GM21619 (cell line): ENCODE measurements around the gene NPTXR.

Experiments
- ATAC-seq: cut with Tn5 transposase; IDR thresholded peaks from one replicate; pipeline ENCODE4 v1.9.1; 2021; ENCODE audit not compliant: unreplicated experiment

Gene NPTXR

GRCh38 chr22:38843657-38844314 is at the start of gene NPTXR:
NPTXR (minus strand) TSS chr22:38844028.
- no peak for ATAC-seq

- no peak for ATAC-seq
Measured at GRCh38 chr22:38891256-38891655, 47.4 kb upstream of the NPTXR start.

- ATAC-seq: no peak
Measured at GRCh38 chr22:38890377-38890776, 46.5 kb upstream of the NPTXR start.

GRCh38 chr22:38886333-38886732 is 42.5 kb upstream of the NPTXR start:
- ATAC-seq: no peak

GRCh38 chr22:38882972-38883622 is 39.3 kb upstream of the NPTXR start:
- ATAC-seq: no peak

GRCh38 chr22:38881997-38882879 is 38.4 kb upstream of the NPTXR start:
- no peak for ATAC-seq

- ATAC-seq: no peak
Measured at GRCh38 chr22:38881464-38881871, 37.6 kb upstream of the NPTXR start.

GRCh38 chr22:38879961-38880360 is 36.1 kb upstream of the NPTXR start:
- no peak for ATAC-seq

GRCh38 chr22:38879108-38879729 is 35.4 kb upstream of the NPTXR start:
- ATAC-seq: no peak

- no peak for ATAC-seq
Measured at GRCh38 chr22:38878001-38878400, 34.2 kb upstream of the NPTXR start.

GRCh38 chr22:38874529-38875222 is 30.8 kb upstream of the NPTXR start:
- ATAC-seq: no peak

- no peak for ATAC-seq
Measured at GRCh38 chr22:38873469-38874411, 29.9 kb upstream of the NPTXR start.

GRCh38 chr22:38872831-38873248 is 29.0 kb upstream of the NPTXR start:
- no peak for ATAC-seq

GRCh38 chr22:38872172-38872830 is 28.5 kb upstream of the NPTXR start, which contains the start of gene CBX6:
CBX6 (minus strand) TSS chr22:38872216; CDS start chr22:38872190, 26 bp downstream.
- peak; percentile 52 for ATAC-seq

- ATAC-seq: no peak
Measured at GRCh38 chr22:38871360-38872171, 27.7 kb upstream of the NPTXR start.

GRCh38 chr22:38870791-38871359 is 27.0 kb upstream of the NPTXR start:
- ATAC-seq: no peak

- ATAC-seq: no peak
Measured at GRCh38 chr22:38870312-38870741, 26.5 kb upstream of the NPTXR start.

GRCh38 chr22:38869663-38870062 is 25.8 kb upstream of the NPTXR start:
- no peak for ATAC-seq
